Pancreas (tissue), 10 donors: ENCODE data around the gene APBA2. TPM values are rescaled to one million over a fixed set of nuclear protein-coding genes. Genes with fewer than 3 reads are reported as not detected.

Experiments used
- ATAC-seq, 4 donors: fragments of 200-7000 bp; cut with Tn5 transposase; one replicate each; pipeline versions ENCODE4 v1.8.0 to v1.9.1; 2020; ENCODE audit warnings: mild to moderate bottlenecking in 4 of 4, moderate library complexity in 4 of 4
- DNase-seq, 6 donors: peaks; one replicate each; pipeline ENCODE4 v3.0.0-alpha.2; 2020
- FAIRE-seq: peaks from 2 replicates; lab custom pipeline; 2012; peaks lifted over from hg19 to GRCh38; lab: Jason Lieb, UNC
- H3K27ac ChIP-seq, 4 donors: fragments of 200-600 bp; sonication (generic); 1 replicate in 3 of 4; 2 replicates in 1 of 4; pipeline versions ENCODE4 v1.5.0 to v1.8.0; 2020
- H3K27me3 ChIP-seq, 4 donors: fragments of 200-600 bp; one replicate each; pipeline ENCODE4 v1.8.0; 2021
- H3K36me3 ChIP-seq, 3 donors: fragments of 200-600 bp; sonication (generic) in 1 of 3; one replicate each; pipeline versions ENCODE4 v1.5.0 to v1.8.0; 2020 to 2021
- H3K4me1 ChIP-seq, 3 donors: fragments of 200-600 bp; one replicate each; pipeline ENCODE4 v1.8.0; 2021
- H3K4me3 ChIP-seq, 4 donors: fragments of 200-600 bp; sonication (generic) in 2 of 4; one replicate each; pipeline versions ENCODE4 v1.5.0 to v1.8.0; 2020 to 2021
- H3K9me3 ChIP-seq, 4 donors: fragments of 200-600 bp; one replicate each; pipeline ENCODE4 v1.8.0; 2021
- CTCF ChIP-seq, 4 donors: fragments of 200-600 bp; sonication (generic) in 3 of 4; IDR thresholded peaks; one replicate each; pipeline versions ENCODE4 v1.5.0 to v1.8.0; 2021; ENCODE audit warnings: antibody characterized with exemption in 4 of 4
- WGBS, 2 donors: extraction: QIAGEN DNeasy Blood & Tissue Kit; methylation state at CpG; one replicate each; pipeline ENCODE4 v1.1.7; 2013; 5-methylcytosine and 5-hydroxymethylcytosine counted together
- intact Hi-C, 3 donors: fragments of 100-400 bp; cut with DNase I; formaldehyde crosslinking; loops; one replicate each; pipeline versions ENCODE4 v1.11.1 to v1.14.2; 2022
- polyA plus RNA-seq, 2 donors: library from polyadenylated mRNA; stranded (reverse); fragments of 200-250 nt; gene quantifications; one replicate each; pipeline ENCODE4 v1.2.3, GENCODE V29; 2013
- total RNA-seq, 6 donors: library from RNA; stranded (reverse); fragmentation: NEBNext Ultra II Directional in 4 of 6; extraction: Animal tissue kit (Norgen Biotek cat#: 25700) in 4 of 6; gene quantifications; one replicate each; pipeline versions ENCODE4 v1.2.1 to v1.2.4, GENCODE V29; 2021 to 2023
- donor health status: healthy with polysubstance abuse.
- donor health status: DM: no; HTN: no; CAD: no; lungs with moderate emphysema.
- donor health status: DM: no; HTN: no; CAD: no.
- donor health status: control.
- donor health status: control.
- donor health status: Bipolar disorder and iron deficiency.
- donor health status: DM: yes; HTN: yes; CAD: no.
- donor health status: DM: no; HTN: no; CAD: no.
- donor health status: DM: no; HTN: no; CAD: no.
- donor health status: DM: yes; HTN: yes; CAD: no.

The APBA2 gene
- total and polyA plus RNA-seq, 8 donors, result 3.9 to 10.3 (median 6.7) TPM

DNA sequence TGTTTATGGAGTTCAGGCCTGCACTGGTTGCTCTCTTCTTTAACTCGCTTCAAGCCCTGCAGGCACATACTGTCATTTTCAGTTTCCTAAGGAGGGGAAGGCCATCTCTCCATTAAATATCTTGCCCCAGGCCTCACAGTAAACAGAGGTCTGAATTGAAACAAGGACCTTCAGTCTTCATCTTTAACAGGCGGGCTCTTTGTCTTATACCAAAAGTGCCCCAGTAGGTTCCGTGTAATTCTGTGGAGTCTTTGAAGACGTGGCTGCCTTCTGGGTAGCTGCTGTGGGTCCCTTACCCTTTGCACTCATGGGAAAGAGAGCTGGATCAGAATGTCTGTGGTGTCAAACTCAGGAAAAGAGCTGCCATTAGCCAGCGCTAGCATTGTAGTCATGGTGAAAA, 161.2 kb downstream of the APBA2 start:
- H3K27me3 ChIP-seq, result no peaks in the 10 kb centered on the region
- no peak for FAIRE-seq
- intact Hi-C loops, result no loop called here
- no peaks in the 10 kb centered on the region for H3K4me1 ChIP-seq
- 95 to 98% methylated on average over 5 of the region's 5 CpGs for WGBS, 2 donors
- no peak for DNase-seq
- TF ChIP-seq CTCF (IDR thresholded peaks at IDR 0.05), result no peak
- H3K36me3 ChIP-seq, result no peaks in the 10 kb centered on the region
- no peak for ATAC-seq
- no peaks in the 10 kb centered on the region for H3K9me3 ChIP-seq
- H3K27ac ChIP-seq, result no peak overlapping the region
- H3K4me3 ChIP-seq, result no peak overlapping the region

DNA sequence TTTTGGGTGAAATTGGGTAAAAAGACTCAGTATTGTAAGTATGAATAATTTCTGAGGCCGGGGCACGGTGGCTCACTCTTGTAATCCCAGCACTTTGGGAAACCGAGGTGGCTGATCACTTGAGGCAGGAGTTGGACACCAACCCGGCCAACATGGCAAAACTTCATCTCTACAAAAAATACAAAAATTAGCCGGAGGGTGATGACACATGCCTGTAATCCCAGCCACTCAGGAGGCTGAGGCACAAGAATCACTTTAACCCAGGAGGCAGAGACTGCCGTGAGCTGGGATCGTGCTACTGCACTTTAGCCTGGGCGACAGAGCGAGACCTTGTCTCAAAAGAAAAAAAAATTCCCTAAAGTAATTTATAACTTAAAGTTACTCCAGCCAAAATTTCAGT, 162.2 kb downstream of the APBA2 start:
- 95 to 96% methylated on average over 9 of the region's 9 CpGs for WGBS, 2 donors
- FAIRE-seq, result no peak
- Histone ChIP-seq H3K4me1 (no peaks in the 10 kb centered on the region), H3K4me3 (no peak overlapping the region), H3K27ac (no peak overlapping the region), H3K27me3 (no peaks in the 10 kb centered on the region), H3K36me3 (no peaks in the 10 kb centered on the region), H3K9me3 (no peaks in the 10 kb centered on the region)
- no peak for DNase-seq
- no peak for TF ChIP-seq CTCF (IDR thresholded peaks at IDR 0.05)
- intact Hi-C loops, result no loop called here
- ATAC-seq, result no peak

DNA sequence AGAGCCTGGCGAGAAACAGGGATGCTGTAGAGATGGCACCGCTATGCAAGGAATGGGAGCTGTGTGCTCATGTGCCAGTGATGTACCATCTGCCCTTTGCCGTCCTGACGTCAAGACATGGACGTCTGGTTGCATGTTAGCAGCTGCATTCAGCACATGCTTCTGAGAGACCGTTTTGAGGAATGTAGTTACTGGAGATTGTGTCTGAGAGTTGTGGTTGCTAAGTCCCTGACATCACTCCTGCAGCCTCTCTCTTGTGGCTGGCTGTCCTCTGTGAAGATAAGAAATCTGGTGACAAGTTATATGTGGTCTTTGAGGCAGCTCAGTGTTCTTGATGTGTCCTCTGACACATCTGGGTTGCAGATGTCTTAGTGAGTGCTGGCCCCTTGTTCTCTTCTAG, 165.1 kb downstream of the APBA2 start:
- TF ChIP-seq CTCF (IDR thresholded peaks at IDR 0.05), result no peak
- Histone ChIP-seq H3K27ac (no peak overlapping the region), H3K27me3 (no peaks in the 10 kb centered on the region), H3K36me3 (no peaks in the 10 kb centered on the region), H3K4me1 (no peaks in the 10 kb centered on the region), H3K9me3 (no peaks in the 10 kb centered on the region), H3K4me3 (no peak overlapping the region)
- no peak for DNase-seq
- no peak for ATAC-seq
- no peak for FAIRE-seq
- intact Hi-C loops, result no loop called here
- WGBS, 2 donors, result 68 to 84% methylated on average over 6 of the region's 6 CpGs

- no peaks in the 10 kb centered on the region for H3K27me3 ChIP-seq
- ATAC-seq (no peak), FAIRE-seq (no peak), DNase-seq (no peak)
- no peaks in the 10 kb centered on the region for H3K9me3 ChIP-seq
- no peaks in the 10 kb centered on the region for H3K4me1 ChIP-seq
- intact Hi-C loops, result no loop called here
- H3K27ac ChIP-seq, result no peak overlapping the region
- WGBS, 2 donors, result 75 to 76% methylated on average over 6 of the region's 6 CpGs
- H3K4me3 ChIP-seq, result no peak overlapping the region
- TF ChIP-seq CTCF (IDR thresholded peaks at IDR 0.05), result no peak
- H3K36me3 ChIP-seq, result no peaks in the 10 kb centered on the region
These were observed 165.6 kb downstream of the APBA2 start for GRCh38 chr15:29051422-29051821.

DNA sequence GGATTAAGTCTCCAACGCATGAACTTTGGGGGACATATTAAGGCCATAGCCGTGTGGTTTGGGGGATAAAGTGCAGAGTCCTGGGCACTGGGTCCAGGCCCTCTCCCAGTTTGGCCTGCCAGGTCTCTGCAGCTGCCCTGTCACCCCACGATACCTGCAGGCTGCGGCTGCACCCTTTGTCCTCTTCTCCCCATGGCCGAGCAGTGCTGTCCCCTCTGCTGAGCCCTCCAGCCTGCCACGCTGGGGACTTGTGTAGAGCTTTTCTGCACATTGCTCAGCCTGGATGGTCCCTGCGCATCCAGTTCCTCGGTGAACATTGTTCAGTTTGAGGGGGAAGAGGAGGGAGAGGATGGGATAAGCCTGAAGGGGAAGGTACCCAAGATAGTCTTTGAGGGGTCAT, 167.2 kb downstream of the APBA2 start:
- intact Hi-C loops, result no loop called here
- FAIRE-seq, result no peak
- H3K27ac ChIP-seq, result no peak overlapping the region
- no peak for DNase-seq
- H3K9me3 ChIP-seq, result no peaks in the 10 kb centered on the region
- WGBS, 2 donors, result 93 to 95% methylated on average over 8 of the region's 8 CpGs
- ATAC-seq, result no peak
- no peaks in the 10 kb centered on the region for H3K27me3 ChIP-seq
- no peak overlapping the region for H3K4me3 ChIP-seq
- H3K4me1 ChIP-seq, result no peaks in the 10 kb centered on the region
- H3K36me3 ChIP-seq, result no peaks in the 10 kb centered on the region
- TF ChIP-seq CTCF (IDR thresholded peaks at IDR 0.05), result no peak
